ENCODE results near the gene ACP5. TPM values are rescaled to one million over a fixed set of nuclear protein-coding genes. Genes with fewer than 3 reads are reported as not detected.

Gene ACP5
- total and polyA plus RNA-seq, 11 donors, result 0.56 to 54.1 (median 2.8) TPM

GRCh38 chr19:11535792-11536595 lies 41.5 kb downstream of the ACP5 start:
- WGBS, 4 donors, result 11 to 26% (median 12%) methylated on average over 25 to 54 of the region's 54 CpGs
- intact Hi-C loops (cut with DNase I), result loop anchor here in 1 of 10 donors (10.0 kb wide), 1 partner anchor 49 kb away; no protein-coding TSS in a partner anchor
- Histone ChIP-seq H3K4me1 (peaks cover 0 to 33% (median 16%) of the 10 kb centered on the region in 12 donors), H3K4me3 (peak overlapping the region in 10 of 12 donors; percentile 25 to 61 (median 50)), H3K36me3 (no peaks in the 10 kb centered on the region), H3K27me3 (peaks cover 0 to 14% (median 2%) of the 10 kb centered on the region in 9 donors), H3K9me3 (no peaks in the 10 kb centered on the region), H3K27ac (peak overlapping the region; percentile 59 to 97 (median 85))
- TF ChIP-seq POLR2A (IDR thresholded peaks at IDR 0.05), result peak; percentile 62 to 75
- TF ChIP-seq CTCF (IDR thresholded peaks at IDR 0.05), result peak; percentile 90 to 99 (median 94)
- peak; percentile 90 to 96 (median 93) for DNase-seq
- peak; percentile 74 to 90 (median 84) for ATAC-seq

DNA sequence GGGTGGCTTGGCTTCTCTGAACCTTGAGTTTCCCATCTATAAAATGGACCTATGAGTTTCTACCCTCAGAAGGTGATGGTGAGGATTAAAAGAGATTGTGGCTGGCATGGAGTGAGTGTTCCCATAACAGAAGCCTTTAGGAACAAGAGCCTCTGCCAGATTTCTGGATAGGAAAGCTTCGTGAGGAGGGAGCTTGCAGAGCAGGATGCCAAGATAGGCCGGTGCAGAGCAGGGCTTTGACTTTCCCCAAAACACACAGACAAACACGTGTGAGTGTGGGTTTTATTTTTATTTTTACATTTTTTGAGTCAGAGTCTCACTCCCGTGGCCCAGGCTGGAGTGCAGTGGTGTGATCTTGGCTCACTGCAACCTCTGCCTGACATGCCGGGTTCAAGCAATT lies 42.5 kb downstream of the ACP5 start:
- intact Hi-C loops (cut with DNase I), result loop anchor here in 1 of 10 donors (10.0 kb wide), 1 partner anchor 50 kb away; no protein-coding TSS in a partner anchor
- Histone ChIP-seq H3K27ac (peak overlapping the region in 11 of 12 donors; percentile 61 to 97 (median 86)), H3K4me1 (peaks cover 0 to 30% (median 16%) of the 10 kb centered on the region in 12 donors), H3K4me3 (no peak overlapping the region), H3K36me3 (no peaks in the 10 kb centered on the region), H3K27me3 (peaks cover 0 to 14% (median 2%) of the 10 kb centered on the region in 9 donors), H3K9me3 (no peaks in the 10 kb centered on the region)
- WGBS, 4 donors, result 46 to 68% (median 56%) methylated on average over 5 of the region's 5 CpGs
- no peak for ATAC-seq
- no peak for DNase-seq
- no peak for TF ChIP-seq POLR2A (IDR thresholded peaks at IDR 0.05)
- TF ChIP-seq CTCF (IDR thresholded peaks at IDR 0.05), result no peak

DNA sequence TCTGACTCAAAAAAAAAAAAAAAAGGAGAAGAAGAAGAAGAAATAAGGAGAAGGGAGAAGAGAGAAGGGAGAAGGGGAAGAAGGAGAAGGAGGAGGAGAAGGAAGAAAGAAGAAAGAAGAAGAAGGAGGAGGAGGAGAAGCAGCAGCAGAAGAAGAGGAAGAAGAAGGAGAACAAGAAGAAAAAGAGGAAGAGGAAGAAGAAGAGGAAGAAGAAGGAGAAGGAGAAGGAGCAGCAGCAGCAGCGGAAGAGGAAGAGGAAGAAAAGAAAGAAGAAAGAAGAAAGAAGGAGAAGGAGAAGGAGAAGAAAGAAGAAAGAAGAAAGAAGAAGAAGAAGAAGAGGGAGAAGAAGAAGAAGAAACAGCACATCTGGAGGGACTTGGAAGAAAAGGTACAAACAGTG lies 42.9 kb downstream of the ACP5 start:
- no peak for TF ChIP-seq CTCF (IDR thresholded peaks at IDR 0.05)
- TF ChIP-seq POLR2A (IDR thresholded peaks at IDR 0.05), result no peak
- Histone ChIP-seq H3K27ac (peak overlapping the region in 5 of 12 donors; percentile 81 to 97 (median 86)), H3K4me3 (no peak overlapping the region), H3K27me3 (peaks cover 0 to 10% (median 0%) of the 10 kb centered on the region in 9 donors), H3K36me3 (no peaks in the 10 kb centered on the region), H3K9me3 (no peaks in the 10 kb centered on the region), H3K4me1 (peaks cover 0 to 28% (median 17%) of the 10 kb centered on the region in 12 donors)
- WGBS, 4 donors, result 80 to 89% (median 85%) methylated on average over 1 of the region's 1 CpG
- no peak for ATAC-seq
- intact Hi-C loops (cut with DNase I), result loop anchor here in 1 of 10 donors (10.0 kb wide), 1 partner anchor 50 kb away; no protein-coding TSS in a partner anchor
- DNase-seq, result no peak

- no peaks in the 10 kb centered on the region for H3K27me3 ChIP-seq
- no peak for TF ChIP-seq POLR2A (IDR thresholded peaks at IDR 0.05)
- TF ChIP-seq CTCF (IDR thresholded peaks at IDR 0.05), result peak in 6 of 12 donors; percentile 16 to 49 (median 34)
- DNase-seq, result peak; percentile 77 to 90 (median 81)
- peaks cover 0 to 36% (median 21%) of the 10 kb centered on the region in 12 donors for H3K4me1 ChIP-seq
- H3K36me3 ChIP-seq, result peaks cover 0 to 5% (median 0%) of the 10 kb centered on the region in 9 donors
- no peak overlapping the region for H3K4me3 ChIP-seq
- intact Hi-C loops (cut with DNase I), result loop anchor here in 1 of 10 donors (10.0 kb wide), 1 partner anchor 54 kb away; no protein-coding TSS in a partner anchor
- WGBS, 4 donors, result 22 to 28% (median 25%) methylated on average over 9 of the region's 9 CpGs
- no peaks in the 10 kb centered on the region for H3K9me3 ChIP-seq
- peak; percentile 38 to 65 (median 58) for ATAC-seq
- H3K27ac ChIP-seq, result peak overlapping the region in 4 of 12 donors; percentile 9 to 93 (median 72)
Measured at GRCh38 chr19:11530432-11530831, 47.0 kb downstream of the ACP5 start.
